HL-60 (cell line): ENCODE data around the gene HNRNPAB.

Experiments
- DNase-seq, 2 experiments: peaks; one replicate each; pipeline ENCODE4 v3.0.0-alpha.2; 2010 to 2020; ENCODE audit warnings: low read depth in 1 of 2, low spot score in 1 of 2
- H3K27ac ChIP-seq: fragments of 250-450 bp; sonication (Bioruptor Pico); replicated peaks from 2 replicates; pipeline ENCODE4 v1.5.1; 2020; ENCODE audit warnings: mild to moderate bottlenecking, moderate library complexity
- H3K27me3 ChIP-seq: fragments of 250-450 bp; sonication (Bioruptor Pico); 2 replicates; pipeline ENCODE4 v1.5.1; 2021; ENCODE audit warnings: mild to moderate bottlenecking, moderate library complexity; ENCODE audit not compliant: insufficient read depth, poor library complexity, severe bottlenecking
- H3K4me3 ChIP-seq: replicated peaks from 2 replicates; pipeline ENCODE4 v1.5.1; 2011; ENCODE audit warnings: mild to moderate bottlenecking, control low read depth, low read length; ENCODE audit not compliant: insufficient read depth
- GABPA ChIP-seq: IDR thresholded peaks from 2 replicates; pipeline ENCODE4 v1.6.1; 2012; ENCODE audit warnings: low read depth
- POLR2AphosphoS5 ChIP-seq: IDR thresholded peaks from 2 replicates; pipeline ENCODE4 v1.6.1; 2012; ENCODE audit warnings: low read depth
- REST ChIP-seq: IDR thresholded peaks from 2 replicates; pipeline ENCODE4 v1.6.1; 2012; ENCODE audit warnings: low read depth; ENCODE audit not compliant: insufficient replicate concordance
- SPI1 ChIP-seq: IDR thresholded peaks from 2 replicates; pipeline ENCODE4 v1.6.1; 2012; ENCODE audit warnings: low read depth, mild to moderate bottlenecking, borderline replicate concordance
- TF ChIP-seq, protein P1 (sequence below): IDR thresholded peaks from one replicate; pipeline ENCODE4 v1.5.1; 2011; ENCODE audit warnings: low read length, control low read depth, inconsistent platforms; ENCODE audit not compliant: insufficient read depth

Gene HNRNPAB

DNA sequence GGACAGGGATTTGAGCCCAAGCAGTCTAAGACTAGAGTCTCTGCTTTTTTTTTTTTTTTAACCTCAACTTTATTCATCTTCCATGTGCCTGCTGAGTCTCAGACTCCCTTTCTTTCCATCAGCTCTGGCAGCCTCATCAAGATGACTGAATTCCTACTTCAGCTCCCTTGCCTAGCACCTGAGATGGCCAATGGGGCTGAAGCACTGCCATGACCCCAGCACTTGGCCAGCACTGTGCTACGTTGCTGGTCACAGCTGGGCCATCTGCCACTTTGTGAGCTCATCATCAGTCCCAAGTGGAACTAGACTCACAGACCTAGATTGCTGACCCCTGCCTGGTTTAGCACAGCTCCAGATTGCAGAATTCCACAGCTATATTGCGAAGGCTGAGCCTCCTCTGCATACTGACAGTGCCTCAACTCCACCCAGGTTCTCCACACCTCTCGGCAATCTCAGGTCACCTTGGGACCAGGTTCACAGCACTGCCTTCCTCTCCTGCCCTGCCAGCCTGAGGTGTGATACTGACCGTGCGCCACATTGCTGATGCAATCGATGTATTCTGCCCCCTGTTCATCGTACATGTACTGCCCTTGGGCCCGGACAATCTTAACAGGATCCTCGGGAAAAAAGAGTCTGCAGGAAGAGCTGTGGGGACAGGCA is 26.7 kb downstream of the HNRNPAB start:
- Histone ChIP-seq H3K4me3 (peak overlapping the region; percentile 90), H3K27ac (peak overlapping the region; percentile 83)
- TF ChIP-seq POLR2AphosphoS5 (no peak), GABPA (no peak), REST (no peak), SPI1 (no peak)
- TF ChIP-seq, protein P1, sequence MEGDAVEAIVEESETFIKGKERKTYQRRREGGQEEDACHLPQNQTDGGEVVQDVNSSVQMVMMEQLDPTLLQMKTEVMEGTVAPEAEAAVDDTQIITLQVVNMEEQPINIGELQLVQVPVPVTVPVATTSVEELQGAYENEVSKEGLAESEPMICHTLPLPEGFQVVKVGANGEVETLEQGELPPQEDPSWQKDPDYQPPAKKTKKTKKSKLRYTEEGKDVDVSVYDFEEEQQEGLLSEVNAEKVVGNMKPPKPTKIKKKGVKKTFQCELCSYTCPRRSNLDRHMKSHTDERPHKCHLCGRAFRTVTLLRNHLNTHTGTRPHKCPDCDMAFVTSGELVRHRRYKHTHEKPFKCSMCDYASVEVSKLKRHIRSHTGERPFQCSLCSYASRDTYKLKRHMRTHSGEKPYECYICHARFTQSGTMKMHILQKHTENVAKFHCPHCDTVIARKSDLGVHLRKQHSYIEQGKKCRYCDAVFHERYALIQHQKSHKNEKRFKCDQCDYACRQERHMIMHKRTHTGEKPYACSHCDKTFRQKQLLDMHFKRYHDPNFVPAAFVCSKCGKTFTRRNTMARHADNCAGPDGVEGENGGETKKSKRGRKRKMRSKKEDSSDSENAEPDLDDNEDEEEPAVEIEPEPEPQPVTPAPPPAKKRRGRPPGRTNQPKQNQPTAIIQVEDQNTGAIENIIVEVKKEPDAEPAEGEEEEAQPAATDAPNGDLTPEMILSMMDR: no peak

GRCh38 chr5:178231539-178232123 is 27.3 kb downstream of the HNRNPAB start:
- no peak for TF ChIP-seq REST
- TF ChIP-seq POLR2AphosphoS5: no peak
- TF ChIP-seq GABPA: no peak
- TF ChIP-seq, protein P1: no peak
- TF ChIP-seq SPI1: no peak
- no peak for DNase-seq
- Histone ChIP-seq H3K27me3 (no peaks in the 10 kb centered on the region), H3K4me3 (peak overlapping the region; percentile 90), H3K27ac (peak overlapping the region; percentile 83)

More for the DNA sequence above, 26.7 kb downstream of the HNRNPAB start:
- no peak for DNase-seq
- H3K27me3 ChIP-seq: no peaks in the 10 kb centered on the region

DNA sequence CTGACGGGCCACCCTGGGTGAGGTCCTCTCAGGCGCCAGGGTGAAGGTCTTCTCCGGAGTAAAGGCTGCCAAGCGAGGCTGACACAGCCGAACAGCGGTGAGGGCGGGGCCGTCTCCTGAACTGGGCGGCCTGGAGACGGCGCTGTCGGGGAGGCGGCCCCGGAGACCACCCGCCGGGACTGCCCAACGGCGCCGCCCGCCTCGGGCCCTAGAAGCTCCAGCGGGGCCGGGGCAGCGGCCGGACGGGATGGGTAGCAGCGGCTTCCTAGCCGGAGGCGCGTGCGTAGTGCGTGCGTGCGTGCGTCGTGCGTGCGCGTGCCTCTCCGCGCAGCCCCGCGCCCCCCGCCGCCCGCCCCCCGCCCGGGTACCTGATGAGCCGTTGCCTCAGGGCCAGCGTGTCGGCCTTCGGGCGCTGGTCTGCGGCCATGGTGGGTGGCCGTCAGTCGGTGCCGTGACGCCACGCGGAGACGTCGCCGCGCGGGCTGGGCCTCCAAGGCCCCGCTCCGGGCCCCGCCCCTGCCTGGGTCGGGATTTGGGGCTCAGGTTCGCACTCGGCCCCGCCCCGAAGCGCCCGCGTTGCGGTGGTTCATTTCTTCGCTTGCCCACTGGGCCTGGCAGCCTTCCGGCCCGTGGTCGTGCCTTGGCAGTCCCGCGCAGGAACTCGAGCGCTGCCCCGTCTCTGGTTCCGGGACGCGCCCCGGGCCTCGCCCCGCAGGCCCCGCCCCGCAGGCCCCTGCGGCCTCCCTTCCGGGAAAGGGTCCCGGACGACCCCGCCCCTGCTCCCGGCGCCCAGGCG is 28.0 kb downstream of the HNRNPAB start, which contains the start of gene PHYKPL:
Gene PHYKPL (minus strand): TSS at position 679 of the 796 bp plus-strand sequence. CDS start 252 bp downstream, at position 427.
- H3K4me3 ChIP-seq: peak within 1 kb of the TSS; percentile 90
- peak; percentile 65 to 84 for DNase-seq
- H3K27ac ChIP-seq: peak within 1 kb of the TSS; percentile 83
- TF ChIP-seq SPI1 (no peak), REST (peak; percentile 8), GABPA (0 out of 2 replicates have a peak, but pooled peaks have one; percentile 17), POLR2AphosphoS5 (no peak; the same call in 1 of the 2 replicates)
- TF ChIP-seq, protein P1: no peak
- no peaks in the 10 kb centered on the region for H3K27me3 ChIP-seq
